ENCODE measurements around the gene NRIP1.

GRCh38 chr21:15029077-15029476, 35.7 kb downstream of the NRIP1 start:
- TF ChIP-seq EZH2 (IDR thresholded peaks at IDR 0.05; ENCODE audit: insufficient read depth, poor library complexity, severe bottlenecking) = no peak
- TF ChIP-seq EZH2phosphoT487 (IDR thresholded peaks at IDR 0.05; ENCODE audit: insufficient read depth, low read depth) = no peak

Measured in GM23248 (cell line).